Vagina (tissue), 2 donors: ENCODE results near the gene ZSCAN12.

Experiments used
- POLR2A ChIP-seq, 2 donors: fragments of 450-650 bp; IDR thresholded peaks; one replicate each; pipeline ENCODE4 v1.6.1; 2017; ENCODE audit warnings: antibody characterized with exemption in 2 of 2, mild to moderate bottlenecking in 2 of 2, moderate library complexity in 2 of 2
- POLR2AphosphoS5 ChIP-seq, 2 donors: sonication (generic); formaldehyde crosslinking; IDR thresholded peaks; one replicate each; pipeline ENCODE4 v1.9.0; 2017; ENCODE audit warnings: antibody characterized with exemption in 2 of 2, mild to moderate bottlenecking in 2 of 2, low read depth in 1 of 2; ENCODE audit not compliant: insufficient read depth in 1 of 2
- TF ChIP-seq, protein P1 (sequence below), 3 experiments: fragments of 450-650 bp in 2 of 3; fragments of 200-600 bp in 1 of 3; sonication (generic) in 1 of 3; IDR thresholded peaks; one replicate each; pipeline ENCODE4 v1.5.1; 2017 to 2019; ENCODE audit warnings: antibody characterized with exemption in 3 of 3, mild to moderate bottlenecking in 2 of 3, moderate library complexity in 2 of 3

DNA sequence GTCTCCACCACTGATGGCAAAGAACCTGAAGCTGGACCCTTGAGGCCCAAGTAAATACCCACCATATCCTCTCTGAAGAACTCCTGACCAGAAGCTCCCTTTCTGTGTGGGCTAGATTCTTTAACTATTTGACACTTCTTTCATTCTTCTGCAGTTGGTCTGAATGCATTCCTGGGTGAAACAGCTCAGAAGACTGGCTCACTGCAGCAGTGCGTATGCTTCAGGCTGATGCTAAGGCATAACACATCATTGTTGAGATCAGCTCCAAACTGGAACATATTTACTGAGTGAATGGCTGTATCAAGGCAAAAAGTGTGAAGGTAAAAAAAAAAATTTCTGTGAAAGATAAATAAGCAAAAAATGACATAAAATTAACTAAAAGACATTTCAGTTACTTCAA lies 24.0 kb upstream of the ZSCAN12 start:
- TF ChIP-seq, protein P1, sequence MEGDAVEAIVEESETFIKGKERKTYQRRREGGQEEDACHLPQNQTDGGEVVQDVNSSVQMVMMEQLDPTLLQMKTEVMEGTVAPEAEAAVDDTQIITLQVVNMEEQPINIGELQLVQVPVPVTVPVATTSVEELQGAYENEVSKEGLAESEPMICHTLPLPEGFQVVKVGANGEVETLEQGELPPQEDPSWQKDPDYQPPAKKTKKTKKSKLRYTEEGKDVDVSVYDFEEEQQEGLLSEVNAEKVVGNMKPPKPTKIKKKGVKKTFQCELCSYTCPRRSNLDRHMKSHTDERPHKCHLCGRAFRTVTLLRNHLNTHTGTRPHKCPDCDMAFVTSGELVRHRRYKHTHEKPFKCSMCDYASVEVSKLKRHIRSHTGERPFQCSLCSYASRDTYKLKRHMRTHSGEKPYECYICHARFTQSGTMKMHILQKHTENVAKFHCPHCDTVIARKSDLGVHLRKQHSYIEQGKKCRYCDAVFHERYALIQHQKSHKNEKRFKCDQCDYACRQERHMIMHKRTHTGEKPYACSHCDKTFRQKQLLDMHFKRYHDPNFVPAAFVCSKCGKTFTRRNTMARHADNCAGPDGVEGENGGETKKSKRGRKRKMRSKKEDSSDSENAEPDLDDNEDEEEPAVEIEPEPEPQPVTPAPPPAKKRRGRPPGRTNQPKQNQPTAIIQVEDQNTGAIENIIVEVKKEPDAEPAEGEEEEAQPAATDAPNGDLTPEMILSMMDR (IDR thresholded peaks at IDR 0.05): no peak
- no peak for TF ChIP-seq POLR2AphosphoS5 (IDR thresholded peaks at IDR 0.05; ENCODE audit: insufficient read depth in 1 of 2, low read depth in 1 of 2)
- no peak for TF ChIP-seq POLR2A (IDR thresholded peaks at IDR 0.05)
